ENCODE data around the gene ARHGAP33. TPM values are rescaled to one million over a fixed set of nuclear protein-coding genes. Genes with fewer than 3 reads are reported as not detected.

ARHGAP33 gene
- total RNA-seq, 1 experiment from 2014 or later, result 19.5 TPM

DNA sequence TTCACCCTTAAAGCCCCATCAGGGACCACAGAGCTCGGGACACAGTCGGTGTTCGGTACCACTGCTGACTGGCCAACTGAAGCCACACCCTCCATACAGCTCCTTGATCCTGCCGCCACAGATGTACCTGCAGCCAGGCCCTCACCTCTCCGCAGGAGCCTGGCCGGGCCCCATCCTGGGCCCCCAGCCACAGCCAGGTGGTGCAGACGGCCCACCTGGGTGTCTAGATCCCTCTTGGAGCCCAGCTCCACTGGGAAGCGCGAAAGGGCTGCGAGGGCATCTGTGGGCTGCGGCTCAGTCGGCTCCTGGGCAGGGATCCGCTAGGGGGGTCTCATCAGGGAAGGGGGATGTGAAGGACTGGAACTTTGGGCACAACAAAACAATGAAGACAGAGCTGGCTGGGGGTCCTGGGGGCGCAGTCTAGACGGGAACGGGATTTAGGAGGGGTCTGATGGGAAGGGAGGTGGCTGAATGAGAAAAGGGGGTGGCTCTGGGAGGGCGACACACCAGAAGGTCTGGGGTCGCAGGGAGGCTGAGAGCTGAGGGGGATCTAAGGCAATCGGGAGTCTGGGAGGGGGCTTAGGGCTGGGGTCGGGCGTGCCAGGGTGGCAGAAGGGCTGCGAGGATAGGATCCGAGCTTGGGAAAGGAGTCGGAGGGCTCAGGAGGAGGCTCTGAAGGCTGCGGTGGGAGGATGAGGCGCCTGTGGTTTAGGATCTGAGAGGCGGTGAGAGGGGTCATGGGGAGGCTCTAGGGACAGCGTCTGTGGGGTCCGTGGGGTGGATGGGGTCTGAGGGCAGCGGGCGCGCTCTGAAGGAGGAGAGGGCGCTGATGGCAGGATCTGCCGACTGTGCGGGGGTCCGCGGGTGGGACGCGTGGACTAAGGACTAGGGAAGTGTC lies 21.5 kb downstream of the ARHGAP33 start:
- H3T11ph ChIP-seq (ENCODE audit: low read length), result no peak overlapping the region
- H3K56ac ChIP-seq (ENCODE audit: insufficient read length, low read depth, low read length), result no peak overlapping the region
- H4K5ac ChIP-seq (ENCODE audit: insufficient read length, low read depth, low read length), result no peak overlapping the region
- no peaks in the 10 kb centered on the region for H3K9me3 ChIP-seq (ENCODE audit: control insufficient read depth, low read depth, low read length)
- Mint-ChIP-seq H3K4me3 (peak overlapping the region; percentile 46 to 79), H3K36me3 (ENCODE audit: insufficient read depth in 1 of 3, low read depth in 3 of 3) (no peaks in the 10 kb centered on the region), H3K27me3 (ENCODE audit: low read depth) (peaks cover 48% of the 10 kb centered on the region), H3K4me1 (peaks cover 8 to 16% of the 10 kb centered on the region in 2 experiments), H3K9me3 (no peaks in the 10 kb centered on the region; a peak in 2 of 5 replicates), H3K27ac (peak overlapping the region in 1 of 3 experiments; percentile 31; a peak in 1 of 7 replicates)
- no peak overlapping the region for H2BK120ac ChIP-seq (ENCODE audit: low read depth, low read length, poor library complexity, severe bottlenecking)
- H2BK12ac ChIP-seq (ENCODE audit: insufficient read length, low read depth, low read length), result no peak overlapping the region
- WGBS (ENCODE audit: extremely low coverage, insufficient read length, low lambda C conversion rate), result no CpG with 5 or more reads among the region's 39 CpGs
- no peak overlapping the region for H2AFZ ChIP-seq (ENCODE audit: low read length)
- no peak overlapping the region for H4K8ac ChIP-seq (replicated peaks; ENCODE audit: insufficient read length, low read depth, low read length)
- H3K4me1 ChIP-seq (ENCODE audit: insufficient read depth, low read length), result 0 out of 2 replicates have a peak, but pooled peaks cover 2% of the 10 kb centered on the region
- H3K18ac ChIP-seq (ENCODE audit: insufficient read length, low read depth, low read length), result no peak overlapping the region
- no peak for DNase-seq
- peaks cover 3% of the 10 kb centered on the region; the same call in 1 of the 2 replicates for H3K27me3 ChIP-seq (ENCODE audit: insufficient read depth, low read length)
- H3K4me2 ChIP-seq (ENCODE audit: insufficient read depth, insufficient read length, low read length), result peak overlapping the region; percentile 51
- H2BK20ac ChIP-seq (ENCODE audit: low read depth, low read length, poor library complexity, severe bottlenecking), result no peak overlapping the region
- no peak overlapping the region for H4K91ac ChIP-seq (ENCODE audit: insufficient read length, low read depth, low read length)
- no peak overlapping the region for H2BK15ac ChIP-seq (ENCODE audit: low read depth, low read length)
- no peak overlapping the region for H3K27ac ChIP-seq (ENCODE audit: insufficient read length, low read depth, low read length)
- H3K14ac ChIP-seq (ENCODE audit: insufficient read depth, low read length), result no peak overlapping the region
- TF ChIP-seq, protein P1, sequence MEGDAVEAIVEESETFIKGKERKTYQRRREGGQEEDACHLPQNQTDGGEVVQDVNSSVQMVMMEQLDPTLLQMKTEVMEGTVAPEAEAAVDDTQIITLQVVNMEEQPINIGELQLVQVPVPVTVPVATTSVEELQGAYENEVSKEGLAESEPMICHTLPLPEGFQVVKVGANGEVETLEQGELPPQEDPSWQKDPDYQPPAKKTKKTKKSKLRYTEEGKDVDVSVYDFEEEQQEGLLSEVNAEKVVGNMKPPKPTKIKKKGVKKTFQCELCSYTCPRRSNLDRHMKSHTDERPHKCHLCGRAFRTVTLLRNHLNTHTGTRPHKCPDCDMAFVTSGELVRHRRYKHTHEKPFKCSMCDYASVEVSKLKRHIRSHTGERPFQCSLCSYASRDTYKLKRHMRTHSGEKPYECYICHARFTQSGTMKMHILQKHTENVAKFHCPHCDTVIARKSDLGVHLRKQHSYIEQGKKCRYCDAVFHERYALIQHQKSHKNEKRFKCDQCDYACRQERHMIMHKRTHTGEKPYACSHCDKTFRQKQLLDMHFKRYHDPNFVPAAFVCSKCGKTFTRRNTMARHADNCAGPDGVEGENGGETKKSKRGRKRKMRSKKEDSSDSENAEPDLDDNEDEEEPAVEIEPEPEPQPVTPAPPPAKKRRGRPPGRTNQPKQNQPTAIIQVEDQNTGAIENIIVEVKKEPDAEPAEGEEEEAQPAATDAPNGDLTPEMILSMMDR (conservative IDR thresholded peaks at IDR 0.05), result no peak
- no peak overlapping the region for H3K23ac ChIP-seq (ENCODE audit: insufficient read length, low read depth, low read length)
- no peaks in the 10 kb centered on the region for H3K79me2 ChIP-seq (ENCODE audit: insufficient read depth, low read length)
- H2AK5ac ChIP-seq (ENCODE audit: insufficient read length, low read length), result no peak overlapping the region
- no peak overlapping the region for H3K9ac ChIP-seq (ENCODE audit: extremely low read depth, insufficient read length, low read length)
- H3K79me1 ChIP-seq (ENCODE audit: insufficient read depth, low read depth, low read length, poor library complexity, severe bottlenecking), result no peaks in the 10 kb centered on the region
- no peak overlapping the region for H3K4ac ChIP-seq (ENCODE audit: low read depth, low read length)
- H4K20me1 ChIP-seq (ENCODE audit: control insufficient read depth, insufficient read depth, insufficient read length), result no peaks in the 10 kb centered on the region
- H2BK5ac ChIP-seq (ENCODE audit: insufficient read length, low read length), result no peak overlapping the region
- H3K23me2 ChIP-seq (ENCODE audit: insufficient read length, low read depth, low read length, poor library complexity, severe bottlenecking), result peaks cover 5% of the 10 kb centered on the region

Data from H9 (cell line).